GM19468 (cell line): ENCODE results near the gene GALNT15.

ENCODE experiments used
- ATAC-seq: cut with Tn5 transposase; IDR thresholded peaks from one replicate; pipeline ENCODE4 v1.9.1; 2021; ENCODE audit warnings: mild to moderate bottlenecking, moderate library complexity, moderate number of reproducible peaks; ENCODE audit not compliant: unreplicated experiment; ENCODE audit errors: extremely low read depth

GALNT15 gene

DNA sequence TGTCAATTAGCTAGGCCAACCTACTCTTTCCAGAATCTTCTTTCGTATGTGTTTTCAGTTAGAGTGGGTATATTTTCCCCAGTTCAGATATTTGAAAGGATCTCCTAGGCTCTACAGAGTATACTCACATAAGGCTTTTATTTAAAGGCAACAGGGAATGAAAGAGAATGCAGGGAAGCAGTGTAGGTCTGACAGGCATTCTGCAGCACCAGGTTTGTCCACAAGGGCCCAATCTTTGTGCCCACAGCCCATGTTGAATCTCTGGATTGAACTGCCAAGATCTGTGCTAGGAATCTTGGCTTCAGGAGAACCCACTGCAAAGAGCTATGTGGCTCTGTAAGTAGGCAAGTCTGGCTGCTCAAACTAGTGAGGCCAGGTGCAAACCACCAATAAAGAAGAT, 24.2 kb upstream of the GALNT15 start:
- no peak for ATAC-seq

DNA sequence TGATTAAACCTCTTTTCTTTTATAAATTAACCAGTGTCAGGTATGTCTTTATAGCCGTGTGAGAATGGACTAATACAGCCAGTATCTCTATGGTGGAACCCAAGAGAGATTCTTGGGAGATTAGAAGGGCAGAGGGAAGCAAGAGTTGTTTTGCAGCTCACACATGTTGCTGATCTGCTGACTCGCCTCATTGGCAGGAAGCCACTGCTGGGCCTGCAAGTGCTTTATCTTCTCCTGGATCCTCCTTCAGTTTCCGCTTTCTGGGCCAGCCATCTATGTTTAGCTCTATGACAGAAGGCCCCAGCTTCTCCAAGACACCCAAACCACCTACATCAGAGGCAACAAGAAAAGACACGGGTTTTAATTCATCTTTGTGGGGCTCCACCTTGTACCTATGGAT, 23.4 kb upstream of the GALNT15 start:
- ATAC-seq: no peak

DNA sequence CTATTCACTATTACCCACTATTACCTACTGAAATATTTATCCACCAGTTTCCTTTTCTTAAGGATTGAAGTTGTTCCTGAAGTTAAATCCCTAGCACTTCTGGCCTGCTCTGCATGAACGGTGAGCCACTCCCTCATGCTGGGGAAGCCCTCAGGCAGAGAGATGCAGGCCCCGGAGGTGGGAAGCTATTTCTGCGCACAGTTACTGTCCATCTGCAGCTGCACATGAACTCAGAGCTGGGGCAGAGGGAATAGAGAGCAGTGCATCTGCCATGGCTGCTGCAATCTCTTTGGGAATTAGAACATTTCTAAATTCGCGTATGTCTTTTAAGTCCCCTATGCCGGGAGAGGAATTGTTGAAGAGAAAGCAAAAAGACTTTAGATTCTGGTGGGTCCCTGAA, 6.3 kb upstream of the GALNT15 start:
- ATAC-seq: no peak

DNA sequence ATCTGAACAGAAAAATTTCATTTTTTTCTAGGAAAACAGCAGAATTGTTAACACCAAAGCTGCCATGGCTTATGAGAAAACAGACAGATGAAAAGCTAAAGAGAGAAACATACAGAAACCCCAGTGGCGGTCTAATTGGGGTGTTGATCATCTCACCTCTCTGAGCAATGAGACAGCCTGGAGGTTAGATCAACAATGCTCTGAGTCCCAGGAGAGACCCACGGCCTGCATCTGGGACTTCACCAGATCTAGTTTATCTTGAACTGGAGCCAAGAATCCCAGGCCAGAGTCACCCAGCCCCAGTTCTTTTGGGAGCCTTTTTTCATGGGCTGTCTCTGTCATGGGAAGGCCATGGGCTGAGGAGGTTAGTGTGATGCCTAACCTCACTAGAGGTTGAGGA, 3.5 kb upstream of the GALNT15 start:
- ATAC-seq: no peak

DNA sequence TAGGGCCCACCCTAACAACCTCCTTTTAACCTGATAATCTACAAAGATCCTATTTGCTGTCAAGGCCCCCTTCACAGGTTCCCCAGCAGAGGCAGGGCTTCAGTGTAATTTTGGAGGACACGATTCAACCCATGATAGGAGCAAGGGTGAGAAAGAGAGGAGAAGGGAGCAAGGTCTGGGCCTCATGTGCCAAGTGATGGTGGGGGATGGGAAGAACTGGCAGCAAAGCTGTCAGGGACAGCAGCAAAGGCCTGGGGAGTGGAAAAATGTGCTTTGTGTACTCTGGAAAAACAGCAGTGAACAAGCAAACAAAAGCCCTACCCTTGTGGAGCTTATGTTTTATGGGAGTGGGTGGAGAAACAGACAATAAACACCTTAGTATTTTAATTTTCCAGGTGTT, 2.7 kb upstream of the GALNT15 start:
- no peak for ATAC-seq

DNA sequence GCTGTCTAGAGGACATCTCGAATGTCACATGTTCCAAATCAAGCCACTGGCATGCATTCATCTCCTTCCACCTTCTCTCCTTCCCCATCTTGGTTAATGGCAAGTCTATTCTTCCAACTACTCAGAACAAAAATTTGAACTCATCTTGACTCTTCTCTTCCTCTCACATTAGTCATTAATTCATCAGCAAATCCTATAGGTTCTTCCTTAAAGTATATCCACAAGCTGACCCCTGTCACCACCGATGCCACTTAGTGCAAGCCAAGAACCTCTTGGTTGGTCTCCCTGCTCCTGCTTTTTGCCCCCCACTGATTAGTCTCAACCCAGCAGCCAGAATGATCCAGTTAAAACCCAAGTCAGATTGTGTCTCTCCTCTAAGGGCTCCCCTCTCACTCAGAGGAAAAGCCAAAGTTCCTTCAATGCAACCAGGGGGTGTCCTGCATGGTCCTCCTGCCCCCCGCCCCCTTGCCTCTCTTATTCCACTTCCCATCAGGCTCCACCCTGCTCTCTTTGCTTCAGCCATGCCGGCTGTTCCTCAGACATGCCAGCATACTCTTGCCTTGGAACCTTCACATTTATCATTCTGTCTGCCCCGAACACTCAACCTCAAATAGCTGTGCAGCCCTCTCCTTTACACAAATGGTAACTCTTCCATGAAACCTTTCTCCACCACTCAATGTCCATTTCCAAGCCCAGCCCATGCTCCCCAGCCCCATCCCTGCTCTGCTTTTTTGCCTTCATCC, 1.0 kb upstream of the GALNT15 start:
- ATAC-seq: no peak

DNA sequence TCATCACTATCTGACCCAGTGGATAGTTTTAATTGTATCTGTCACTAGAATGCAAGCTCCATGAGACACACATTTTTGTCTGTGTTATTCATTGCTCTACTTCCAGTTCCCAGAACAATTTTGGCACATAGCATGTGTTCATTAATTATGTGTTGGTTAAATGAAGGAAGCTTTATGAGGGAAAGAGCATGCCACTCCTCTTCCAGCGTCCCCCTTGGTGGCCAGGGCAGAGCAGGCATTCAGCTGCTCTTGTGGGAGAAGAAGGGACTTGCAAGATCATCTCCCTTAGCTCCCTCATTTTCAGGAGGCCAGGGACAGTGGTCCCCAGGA, 489 bp upstream of the GALNT15 start:
- ATAC-seq: no peak

DNA sequence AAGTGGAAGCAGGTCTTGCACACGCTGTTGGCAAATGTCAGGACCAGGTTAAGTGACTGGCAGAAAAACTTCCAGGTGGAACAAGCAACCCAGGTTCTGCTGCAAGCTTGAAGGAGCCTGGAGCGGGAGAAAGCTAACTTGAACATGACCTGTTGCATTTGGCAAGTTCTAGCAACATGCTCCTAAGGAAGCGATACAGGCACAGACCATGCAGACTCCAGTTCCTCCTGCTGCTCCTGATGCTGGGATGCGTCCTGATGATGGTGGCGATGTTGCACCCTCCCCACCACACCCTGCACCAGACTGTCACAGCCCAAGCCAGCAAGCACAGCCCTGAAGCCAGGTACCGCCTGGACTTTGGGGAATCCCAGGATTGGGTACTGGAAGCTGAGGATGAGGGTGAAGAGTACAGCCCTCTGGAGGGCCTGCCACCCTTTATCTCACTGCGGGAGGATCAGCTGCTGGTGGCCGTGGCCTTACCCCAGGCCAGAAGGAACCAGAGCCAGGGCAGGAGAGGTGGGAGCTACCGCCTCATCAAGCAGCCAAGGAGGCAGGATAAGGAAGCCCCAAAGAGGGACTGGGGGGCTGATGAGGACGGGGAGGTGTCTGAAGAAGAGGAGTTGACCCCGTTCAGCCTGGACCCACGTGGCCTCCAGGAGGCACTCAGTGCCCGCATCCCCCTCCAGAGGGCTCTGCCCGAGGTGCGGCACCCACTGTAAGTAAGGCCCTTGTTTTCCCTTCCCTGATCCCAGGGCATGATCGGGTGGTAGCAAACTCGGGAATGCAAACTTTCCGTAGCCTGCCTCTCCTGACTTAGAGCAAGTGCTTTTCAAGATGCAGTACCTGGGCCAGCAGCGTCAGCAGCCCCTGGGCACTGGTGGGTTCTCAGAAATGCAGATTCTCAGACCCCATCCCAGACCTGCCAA, 759 bp downstream of the GALNT15 start:
- ATAC-seq: no peak

DNA sequence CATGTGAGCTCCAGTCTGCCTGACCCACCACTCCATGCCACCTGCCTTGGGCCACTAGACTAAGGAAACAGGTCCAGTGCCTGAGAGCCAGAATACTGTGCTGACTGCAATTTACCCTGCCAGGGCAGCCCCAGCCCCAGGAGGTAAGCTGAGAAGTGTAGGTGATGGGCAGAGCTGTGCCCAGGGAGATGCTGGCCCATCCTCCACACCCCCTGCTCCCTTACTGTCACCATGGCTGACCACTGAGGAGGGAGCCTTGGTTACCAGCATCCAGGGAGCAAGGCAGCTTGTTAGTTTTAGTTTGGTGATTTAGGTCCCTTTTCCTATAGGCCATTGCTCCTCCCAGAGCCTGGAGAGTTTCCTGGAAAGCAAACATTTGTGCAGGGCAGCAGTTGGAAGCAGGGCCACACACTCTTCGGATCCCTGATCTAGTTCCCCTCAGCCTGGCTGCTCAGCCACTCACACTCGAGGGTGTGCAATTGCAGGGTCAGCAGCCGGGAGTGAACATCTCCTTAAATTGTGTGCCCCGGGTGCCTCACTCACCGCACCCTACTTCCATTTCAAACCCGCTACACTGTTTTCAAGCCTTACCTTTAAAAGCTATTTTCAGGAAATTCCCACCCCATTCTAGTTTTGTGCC, 2.0 kb downstream of the GALNT15 start:
- ATAC-seq: no peak

DNA sequence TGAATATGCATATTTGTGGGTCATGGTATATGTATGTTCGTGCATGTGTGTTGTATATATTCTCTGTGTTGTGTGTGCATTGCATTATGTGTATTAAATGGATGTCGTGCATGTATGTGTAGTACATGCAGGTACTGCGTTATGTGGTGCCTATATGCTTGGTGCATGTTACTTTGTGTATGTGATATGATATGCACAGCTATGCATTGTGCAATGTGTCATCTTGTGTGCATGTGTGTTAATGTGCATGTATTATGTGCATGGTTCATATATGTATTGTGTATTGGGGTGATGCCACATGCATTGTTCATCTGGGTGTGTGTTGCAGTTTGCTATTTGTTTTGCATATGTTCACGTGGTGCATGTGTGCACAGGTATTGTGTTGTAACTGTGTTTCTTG, 2.9 kb downstream of the GALNT15 start:
- no peak for ATAC-seq

DNA sequence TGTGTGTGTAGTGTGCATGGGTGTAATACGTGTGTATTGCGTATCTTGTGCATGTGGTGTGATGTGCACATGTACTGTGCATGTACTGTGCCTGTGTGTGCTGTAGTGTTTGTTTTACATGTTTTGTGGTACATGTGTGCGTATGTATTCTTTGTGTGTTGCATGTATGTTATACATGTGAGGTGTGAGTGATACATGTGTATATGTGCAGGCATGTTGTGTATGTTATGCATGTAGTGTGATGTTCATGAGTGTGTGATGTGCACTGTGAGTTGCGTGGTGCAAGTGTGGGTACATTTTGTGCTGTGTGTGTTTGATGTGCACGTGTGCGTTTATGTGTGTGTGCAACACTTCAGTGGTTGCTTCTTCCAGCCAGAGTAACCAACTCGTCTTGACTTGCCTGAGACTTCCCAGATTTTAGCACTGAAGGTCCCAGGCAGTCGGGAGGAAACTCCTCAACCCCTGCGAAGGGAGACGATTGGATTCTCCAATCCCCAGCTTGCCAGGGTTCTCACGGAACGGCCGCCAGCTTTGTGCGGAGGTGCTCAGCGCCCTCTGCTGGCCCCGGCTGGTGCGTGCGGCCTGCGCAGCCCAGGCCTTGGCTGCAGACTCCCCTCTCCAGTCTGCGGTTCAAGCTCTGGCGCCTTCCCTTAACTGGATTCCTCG, 3.6 kb downstream of the GALNT15 start:
- ATAC-seq: no peak

DNA sequence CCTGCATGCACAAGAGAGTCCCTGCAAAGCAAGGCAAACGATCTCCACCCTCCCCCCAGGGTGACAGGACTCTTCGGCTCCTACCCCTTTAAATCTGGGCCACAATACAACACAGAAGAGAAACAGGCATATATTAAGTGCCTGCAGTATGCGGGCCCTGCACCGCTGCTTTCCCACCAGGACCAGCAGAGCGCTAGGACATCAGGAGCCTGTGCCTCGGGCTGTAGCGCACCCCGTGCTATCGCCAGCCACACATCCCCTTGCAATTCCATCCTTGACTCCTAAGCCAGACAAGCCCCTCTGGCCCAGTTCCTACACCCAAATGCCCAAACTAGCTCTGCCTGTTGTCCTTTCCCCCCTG, 4.1 kb downstream of the GALNT15 start:
- no peak for ATAC-seq

DNA sequence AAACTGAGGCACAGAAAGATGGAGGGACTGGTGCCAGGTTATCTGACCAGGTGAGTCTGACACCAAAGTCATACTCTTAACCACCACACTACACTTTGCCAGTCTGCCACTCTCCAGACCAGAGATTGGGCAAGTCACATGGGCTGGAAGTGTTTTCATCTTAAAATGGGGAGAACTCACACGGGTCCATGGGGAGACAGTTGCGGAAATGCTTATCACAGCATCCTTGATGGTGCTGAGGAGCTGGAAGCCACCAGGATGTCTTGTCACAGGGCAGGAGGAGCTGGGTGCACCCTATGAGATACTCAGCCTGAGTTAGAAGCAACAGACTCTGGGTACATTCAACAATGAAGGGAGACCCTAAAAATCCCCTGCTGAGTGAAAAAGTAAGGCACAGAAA, 4.8 kb downstream of the GALNT15 start:
- ATAC-seq: no peak

DNA sequence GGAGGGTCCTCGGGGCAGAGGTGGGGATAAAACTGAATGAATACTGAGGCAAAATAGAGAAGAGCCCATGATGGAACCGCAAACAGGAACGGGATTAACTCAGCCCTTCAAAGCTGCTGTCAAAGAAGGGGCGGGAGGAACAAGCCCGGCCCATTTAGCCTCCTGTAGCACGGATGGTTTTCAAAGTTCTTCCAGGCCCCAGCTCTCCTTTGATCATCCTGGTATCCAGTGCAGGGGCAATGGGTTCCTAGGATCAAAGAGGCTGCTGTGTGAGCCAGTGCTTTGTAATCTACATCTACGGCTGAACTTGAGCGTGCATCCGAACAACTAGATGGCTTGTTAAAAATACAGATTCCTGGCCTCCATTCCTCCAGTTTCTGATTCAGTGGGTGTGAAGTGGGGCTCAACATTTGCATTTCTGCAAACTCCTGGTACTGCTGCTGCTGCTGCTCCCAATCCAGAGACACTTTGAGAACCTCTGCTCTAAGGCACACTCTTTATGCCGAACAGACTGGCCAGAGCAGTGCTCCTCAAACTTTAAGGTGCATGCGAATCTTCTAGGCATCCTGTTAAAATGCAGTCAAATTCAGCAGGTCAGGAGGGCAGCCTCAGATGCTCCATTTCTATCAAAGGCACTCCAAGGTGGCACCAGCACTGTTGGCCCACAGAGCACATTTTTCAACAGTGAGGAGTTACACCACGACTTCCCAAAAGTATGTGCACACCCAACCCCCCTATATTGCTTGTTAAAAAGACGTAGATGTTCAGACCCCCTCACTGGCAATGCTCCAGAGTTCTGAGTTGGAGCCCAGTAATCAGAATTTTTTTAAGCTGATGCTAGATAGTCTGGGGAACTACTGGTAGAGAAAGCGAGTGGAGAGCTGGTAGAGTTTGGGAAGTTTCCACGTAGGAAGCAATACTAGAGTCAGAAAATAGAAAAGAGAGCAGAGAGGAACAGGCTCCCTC, 5.6 kb downstream of the GALNT15 start:
- ATAC-seq: no peak

DNA sequence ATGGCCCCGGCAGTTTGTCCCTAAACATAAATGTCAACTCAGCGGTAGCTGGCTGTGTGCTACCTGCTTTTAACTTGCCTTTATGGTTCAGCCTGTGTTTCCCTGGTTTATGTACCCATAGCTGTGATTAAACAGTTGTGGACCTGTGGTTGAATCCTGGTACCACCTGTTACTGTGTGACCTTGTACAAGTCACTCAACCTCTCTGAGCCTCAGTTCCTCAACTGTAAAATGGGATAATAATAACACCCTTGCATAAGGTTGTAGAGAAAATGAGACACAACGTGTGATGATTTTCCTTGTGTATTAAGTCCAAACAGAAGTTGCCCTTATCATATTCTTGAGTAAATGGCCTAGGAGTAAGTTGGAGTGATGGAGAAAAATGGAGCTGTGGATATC, 6.3 kb downstream of the GALNT15 start:
- ATAC-seq: no peak

DNA sequence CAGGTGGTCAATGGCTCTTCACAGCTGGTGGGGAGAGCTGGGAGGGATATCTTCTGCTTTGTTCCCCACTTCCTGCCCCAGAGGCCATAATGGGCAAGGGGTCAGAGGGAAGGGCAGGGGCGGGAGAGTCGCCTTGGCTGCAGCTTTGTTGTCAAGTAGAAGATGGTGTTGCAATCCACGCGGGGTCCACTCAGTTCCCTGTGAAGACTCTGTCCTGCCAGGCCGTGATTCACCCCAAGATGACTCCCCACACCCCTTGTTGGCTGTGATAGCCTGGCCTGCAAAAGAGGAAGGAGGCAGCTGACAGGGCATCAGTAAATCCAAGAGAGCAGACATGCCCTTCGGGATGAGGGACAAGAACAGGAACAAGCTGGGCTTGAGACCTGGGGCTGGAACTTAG, 6.9 kb downstream of the GALNT15 start:
- no peak for ATAC-seq

DNA sequence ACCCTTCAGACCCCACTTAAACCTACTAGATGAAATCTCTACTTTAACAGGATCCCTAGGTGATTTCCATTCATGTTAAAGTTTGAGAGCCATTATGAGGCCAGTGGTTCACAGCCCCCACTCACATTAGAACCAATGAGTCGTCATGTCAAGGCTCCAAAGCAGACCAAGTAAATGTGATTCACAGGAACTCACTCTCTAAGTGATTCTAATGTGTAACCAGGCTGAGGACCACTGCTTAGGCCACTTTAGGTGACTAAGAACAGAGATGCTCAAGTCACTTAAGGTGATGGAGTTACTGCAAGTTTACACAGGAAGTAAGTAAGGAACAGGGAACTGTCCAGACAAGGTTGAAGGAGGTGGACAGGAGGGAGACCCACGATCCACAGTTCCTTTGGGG, 7.7 kb downstream of the GALNT15 start:
- ATAC-seq: no peak

DNA sequence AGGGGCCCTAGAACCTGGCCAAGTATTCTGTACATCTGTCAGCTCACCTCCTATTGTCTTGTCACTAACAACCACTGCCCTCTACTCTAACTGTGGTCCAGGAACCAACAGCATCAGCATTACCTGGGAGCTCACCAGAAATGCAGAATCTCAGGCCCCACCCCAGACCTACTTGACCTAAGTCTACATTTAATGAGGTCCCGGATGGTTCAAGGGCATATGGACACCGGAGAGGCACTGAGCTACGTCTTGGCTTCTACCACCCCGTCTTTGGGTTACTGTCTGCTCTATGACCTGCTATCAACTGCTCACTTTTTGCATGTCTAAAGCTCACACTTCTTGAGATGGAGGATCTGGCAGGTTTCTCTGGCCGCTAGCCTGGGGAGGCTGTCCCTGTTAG, 8.1 kb downstream of the GALNT15 start:
- no peak for ATAC-seq

DNA sequence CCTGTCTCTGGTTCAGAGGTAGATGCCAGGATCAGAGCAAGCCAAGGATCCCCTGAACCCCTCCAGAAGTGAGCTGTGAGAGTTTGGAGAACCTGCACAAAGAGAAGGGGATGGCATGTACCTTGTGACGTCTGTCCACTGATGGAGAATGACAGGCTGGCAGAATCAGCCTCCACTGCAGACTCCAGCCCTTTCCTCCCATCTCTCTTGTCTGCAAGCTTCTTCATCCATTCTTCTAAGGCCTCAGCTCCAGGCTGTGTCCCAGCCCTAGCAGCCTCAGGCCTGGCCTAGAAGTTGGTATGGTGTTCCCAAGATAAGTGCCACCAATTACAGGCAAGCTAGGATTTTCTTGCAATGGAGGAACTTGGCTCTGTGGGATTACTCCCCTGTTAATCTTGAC, 8.6 kb downstream of the GALNT15 start:
- ATAC-seq: no peak
